ENCODE data around the gene ANKRD45. TPM values are rescaled to one million over a fixed set of nuclear protein-coding genes. Genes with fewer than 3 reads are reported as not detected.
"Not testable (repeated sequence)": the region's sequence is repeated elsewhere in the genome, so short reads cannot be mapped to it uniquely, and the experiment has no call there.

The ANKRD45 gene
- polyA plus RNA-seq, 6 donors from 2014 or later = not detected

- peaks cover 5 to 23% (median 13%) of the 10 kb centered on the region in 3 donors for H3K27me3 Mint-ChIP-seq
- no peaks in the 10 kb centered on the region for H3K36me3 Mint-ChIP-seq
- H3K4me1 Mint-ChIP-seq = no peaks in the 10 kb centered on the region
- no peak overlapping the region for H3K4me3 Mint-ChIP-seq
- peaks cover 0 to under 1% (median 0%) of the 10 kb centered on the region in 7 donors for H3K9me3 Mint-ChIP-seq
- ATAC-seq (ENCODE audit: low read depth in 2 of 2) = no peak
- DNase-seq = no peak
- no peak overlapping the region for H3K27ac Mint-ChIP-seq
Measured at GRCh38 chr1:173581383-173582079, 88.1 kb downstream of the ANKRD45 start.

- DNase-seq (no peak), ATAC-seq (ENCODE audit: low read depth in 2 of 2) (no peak)
- H3K9me3 Mint-ChIP-seq = no peaks in the 10 kb centered on the region
- H3K27ac Mint-ChIP-seq = no peak overlapping the region
- peaks cover 4 to 23% (median 13%) of the 10 kb centered on the region in 3 donors for H3K27me3 Mint-ChIP-seq
- no peaks in the 10 kb centered on the region for H3K4me1 Mint-ChIP-seq
- H3K36me3 Mint-ChIP-seq = no peaks in the 10 kb centered on the region
- no peak overlapping the region for H3K4me3 Mint-ChIP-seq
Measured at GRCh38 chr1:173580658-173581057, 89.0 kb downstream of the ANKRD45 start.

GRCh38 chr1:173580071-173580470, 89.6 kb downstream of the ANKRD45 start:
- Mint-ChIP-seq H3K27ac (no peak overlapping the region), H3K9me3 (no peaks in the 10 kb centered on the region), H3K4me1 (no peaks in the 10 kb centered on the region), H3K4me3 (no peak overlapping the region), H3K36me3 (no peaks in the 10 kb centered on the region), H3K27me3 (peaks cover 4 to 23% (median 13%) of the 10 kb centered on the region in 3 donors)
- DNase-seq = no peak
- ATAC-seq (ENCODE audit: low read depth in 2 of 2) = no peak

GRCh38 chr1:173573596-173573995, 96.1 kb downstream of the ANKRD45 start:
- H3K27me3 Mint-ChIP-seq = peaks cover 8 to 28% (median 18%) of the 10 kb centered on the region in 3 donors
- DNase-seq = no peak
- peaks cover 0 to 9% (median 0%) of the 10 kb centered on the region in 7 donors for H3K9me3 Mint-ChIP-seq
- no peak overlapping the region for H3K4me3 Mint-ChIP-seq
- H3K27ac Mint-ChIP-seq = peak overlapping the region in 1 of 6 donors; percentile 51
- ATAC-seq (ENCODE audit: low read depth in 2 of 2) = no peak
- H3K36me3 Mint-ChIP-seq = no peaks in the 10 kb centered on the region
- H3K4me1 Mint-ChIP-seq = no peaks in the 10 kb centered on the region

- ATAC-seq (ENCODE audit: low read depth in 2 of 2) = no peak
- Mint-ChIP-seq H3K4me1 (no peaks in the 10 kb centered on the region), H3K27ac (no peak overlapping the region)
Measured at GRCh38 chr1:173572201-173572873, 97.3 kb downstream of the ANKRD45 start.

GRCh38 chr1:173570370-173571007, 99.2 kb downstream of the ANKRD45 start:
- Mint-ChIP-seq H3K27ac (no peak overlapping the region), H3K9me3 (peaks cover 0 to 37% (median 15%) of the 10 kb centered on the region in 7 donors), H3K4me1 (no peaks in the 10 kb centered on the region), H3K4me3 (no peak overlapping the region), H3K27me3 (peaks cover 17 to 23% (median 20%) of the 10 kb centered on the region in 3 donors), H3K36me3 (no peaks in the 10 kb centered on the region)
- DNase-seq (no peak), ATAC-seq (ENCODE audit: low read depth in 2 of 2) (no peak)

More at GRCh38 chr1:173572201-173572873, 97.3 kb downstream of the ANKRD45 start:
- peaks cover 0 to 22% (median 6%) of the 10 kb centered on the region in 7 donors for H3K9me3 Mint-ChIP-seq
- DNase-seq = no peak
- H3K36me3 Mint-ChIP-seq = no peaks in the 10 kb centered on the region
- H3K27me3 Mint-ChIP-seq = peaks cover 11 to 21% (median 16%) of the 10 kb centered on the region in 3 donors
- no peak overlapping the region for H3K4me3 Mint-ChIP-seq

- Mint-ChIP-seq H3K27me3 (peaks cover 17 to 23% (median 20%) of the 10 kb centered on the region in 3 donors), H3K27ac (no peak overlapping the region), H3K9me3 (peaks cover 0 to 51% (median 18%) of the 10 kb centered on the region in 7 donors), H3K4me1 (no peaks in the 10 kb centered on the region), H3K4me3 (no peak overlapping the region), H3K36me3 (no peaks in the 10 kb centered on the region)
- no peak for ATAC-seq (ENCODE audit: low read depth in 2 of 2)
- DNase-seq = no peak
Measured at GRCh38 chr1:173568483-173568882, 101.2 kb downstream of the ANKRD45 start.

- H3K4me1 Mint-ChIP-seq; ATAC-seq (ENCODE audit: low read depth in 2 of 2); H3K27ac Mint-ChIP-seq; DNase-seq; H3K4me3 Mint-ChIP-seq; H3K36me3 Mint-ChIP-seq: not testable (repeated sequence)
- peaks cover 0 to 44% (median 19%) of the 10 kb centered on the region in 7 donors for H3K9me3 Mint-ChIP-seq
- H3K27me3 Mint-ChIP-seq = peaks cover 0 to 16% (median 5%) of the 10 kb centered on the region in 3 donors
Measured at GRCh38 chr1:173563846-173564245, 105.8 kb downstream of the ANKRD45 start.

- Mint-ChIP-seq H3K9me3 (peaks cover 0 to 34% (median 15%) of the 10 kb centered on the region in 7 donors), H3K36me3 (no peaks in the 10 kb centered on the region), H3K27ac (peak overlapping the region in 1 of 6 donors; percentile 71), H3K4me3 (no peak overlapping the region), H3K27me3 (peaks cover 0 to 15% (median 4%) of the 10 kb centered on the region in 3 donors), H3K4me1 (no peaks in the 10 kb centered on the region)
- no peak for DNase-seq
- no peak for ATAC-seq (ENCODE audit: low read depth in 2 of 2)
Measured at GRCh38 chr1:173562813-173563212, 106.8 kb downstream of the ANKRD45 start.

- Mint-ChIP-seq H3K27me3 (peaks cover 0 to 3% (median 2%) of the 10 kb centered on the region in 3 donors), H3K36me3 (no peaks in the 10 kb centered on the region), H3K4me1 (no peaks in the 10 kb centered on the region), H3K27ac (no peak overlapping the region), H3K4me3 (no peak overlapping the region), H3K9me3 (peaks cover 0 to 19% (median 5%) of the 10 kb centered on the region in 7 donors)
- DNase-seq = no peak
- no peak for ATAC-seq (ENCODE audit: low read depth in 2 of 2)
Measured at GRCh38 chr1:173561263-173561662, 108.4 kb downstream of the ANKRD45 start.

GRCh38 chr1:173560285-173560880, 109.3 kb downstream of the ANKRD45 start:
- ATAC-seq (ENCODE audit: low read depth in 2 of 2) (no peak), DNase-seq (no peak)
- no peaks in the 10 kb centered on the region for H3K4me1 Mint-ChIP-seq
- H3K36me3 Mint-ChIP-seq = no peaks in the 10 kb centered on the region
- H3K27ac Mint-ChIP-seq = no peak overlapping the region
- H3K27me3 Mint-ChIP-seq = no peaks in the 10 kb centered on the region
- H3K9me3 Mint-ChIP-seq = peaks cover 0 to 14% (median 4%) of the 10 kb centered on the region in 7 donors
- H3K4me3 Mint-ChIP-seq = no peak overlapping the region

All from naive B cell (primary cell).